ENCODE data around the gene GALNT10.

The GALNT10 gene

GRCh38 chr5:154269414-154269813 is 78.9 kb downstream of the GALNT10 start:
- Histone ChIP-seq H3K9me3 (ENCODE audit: control insufficient read depth, insufficient read depth, low read length) (no peaks in the 10 kb centered on the region), H3K36me3 (ENCODE audit: insufficient read depth, low read length) (no peaks in the 10 kb centered on the region), H3K4me1 (ENCODE audit: insufficient read depth, low read length) (peaks cover 18% of the 10 kb centered on the region), H3K9ac (ENCODE audit: low read depth, low read length) (no peak overlapping the region)

- H3K36me3 ChIP-seq (ENCODE audit: insufficient read depth, low read length), result no peaks in the 10 kb centered on the region
- no peak overlapping the region for H3K9ac ChIP-seq (ENCODE audit: low read depth, low read length)
- peaks cover 11% of the 10 kb centered on the region for H3K4me1 ChIP-seq (ENCODE audit: insufficient read depth, low read length)
- H3K9me3 ChIP-seq (ENCODE audit: control insufficient read depth, insufficient read depth, low read length), result no peaks in the 10 kb centered on the region
These were observed 80.9 kb downstream of the GALNT10 start for GRCh38 chr5:154271466-154271865.

GRCh38 chr5:154271936-154272514 is 81.5 kb downstream of the GALNT10 start:
- no peaks in the 10 kb centered on the region for H3K36me3 ChIP-seq (ENCODE audit: insufficient read depth, low read length)

GRCh38 chr5:154273028-154273617 is 82.6 kb downstream of the GALNT10 start:
- no peaks in the 10 kb centered on the region for H3K4me1 ChIP-seq (ENCODE audit: insufficient read depth, low read length)
- H3K9ac ChIP-seq (ENCODE audit: low read depth, low read length), result no peak overlapping the region
- H3K36me3 ChIP-seq (ENCODE audit: insufficient read depth, low read length), result no peaks in the 10 kb centered on the region
- H3K9me3 ChIP-seq (ENCODE audit: control insufficient read depth, insufficient read depth, low read length), result no peaks in the 10 kb centered on the region

More at GRCh38 chr5:154271936-154272514, 81.5 kb downstream of the GALNT10 start:
- peaks cover 10% of the 10 kb centered on the region for H3K4me1 ChIP-seq (ENCODE audit: insufficient read depth, low read length)
- H3K9ac ChIP-seq (ENCODE audit: low read depth, low read length), result no peak overlapping the region
- no peaks in the 10 kb centered on the region for H3K9me3 ChIP-seq (ENCODE audit: control insufficient read depth, insufficient read depth, low read length)

- H3K9me3 ChIP-seq (ENCODE audit: control insufficient read depth, insufficient read depth, low read length), result no peaks in the 10 kb centered on the region
- H3K9ac ChIP-seq (ENCODE audit: low read depth, low read length), result no peak overlapping the region
- H3K4me1 ChIP-seq (ENCODE audit: insufficient read depth, low read length), result no peaks in the 10 kb centered on the region
- H3K36me3 ChIP-seq (ENCODE audit: insufficient read depth, low read length), result no peaks in the 10 kb centered on the region
These were observed 83.7 kb downstream of the GALNT10 start for GRCh38 chr5:154273963-154274827.

- Histone ChIP-seq H3K9ac (ENCODE audit: low read depth, low read length) (no peak overlapping the region), H3K9me3 (ENCODE audit: control insufficient read depth, insufficient read depth, low read length) (no peaks in the 10 kb centered on the region), H3K4me1 (ENCODE audit: insufficient read depth, low read length) (no peaks in the 10 kb centered on the region), H3K36me3 (ENCODE audit: insufficient read depth, low read length) (no peaks in the 10 kb centered on the region)
These were observed 84.3 kb downstream of the GALNT10 start for GRCh38 chr5:154274828-154275185.

GRCh38 chr5:154275566-154275965 is 85.0 kb downstream of the GALNT10 start:
- H3K4me1 ChIP-seq (ENCODE audit: insufficient read depth, low read length), result no peaks in the 10 kb centered on the region
- H3K9me3 ChIP-seq (ENCODE audit: control insufficient read depth, insufficient read depth, low read length), result no peaks in the 10 kb centered on the region
- no peak overlapping the region for H3K9ac ChIP-seq (ENCODE audit: low read depth, low read length)
- no peaks in the 10 kb centered on the region for H3K36me3 ChIP-seq (ENCODE audit: insufficient read depth, low read length)

GRCh38 chr5:154276261-154276972 is 85.9 kb downstream of the GALNT10 start:
- no peak overlapping the region for H3K9ac ChIP-seq (ENCODE audit: low read depth, low read length)
- H3K36me3 ChIP-seq (ENCODE audit: insufficient read depth, low read length), result no peaks in the 10 kb centered on the region
- no peaks in the 10 kb centered on the region for H3K4me1 ChIP-seq (ENCODE audit: insufficient read depth, low read length)
- no peaks in the 10 kb centered on the region for H3K9me3 ChIP-seq (ENCODE audit: control insufficient read depth, insufficient read depth, low read length)

GRCh38 chr5:154276973-154277331 is 86.4 kb downstream of the GALNT10 start:
- Histone ChIP-seq H3K4me1 (ENCODE audit: insufficient read depth, low read length) (no peaks in the 10 kb centered on the region), H3K9me3 (ENCODE audit: control insufficient read depth, insufficient read depth, low read length) (no peaks in the 10 kb centered on the region), H3K36me3 (ENCODE audit: insufficient read depth, low read length) (no peaks in the 10 kb centered on the region), H3K9ac (ENCODE audit: low read depth, low read length) (no peak overlapping the region)

- Histone ChIP-seq H3K36me3 (ENCODE audit: insufficient read depth, low read length) (no peaks in the 10 kb centered on the region), H3K9me3 (ENCODE audit: control insufficient read depth, insufficient read depth, low read length) (no peaks in the 10 kb centered on the region), H3K4me1 (ENCODE audit: insufficient read depth, low read length) (no peaks in the 10 kb centered on the region), H3K9ac (ENCODE audit: low read depth, low read length) (no peak overlapping the region)
These were observed 87.0 kb downstream of the GALNT10 start for GRCh38 chr5:154277499-154277898.

GRCh38 chr5:154278186-154278585 is 87.7 kb downstream of the GALNT10 start:
- Histone ChIP-seq H3K9ac (ENCODE audit: low read depth, low read length) (no peak overlapping the region), H3K4me1 (ENCODE audit: insufficient read depth, low read length) (no peaks in the 10 kb centered on the region), H3K36me3 (ENCODE audit: insufficient read depth, low read length) (no peaks in the 10 kb centered on the region), H3K9me3 (ENCODE audit: control insufficient read depth, insufficient read depth, low read length) (no peaks in the 10 kb centered on the region)

- no peaks in the 10 kb centered on the region for H3K36me3 ChIP-seq (ENCODE audit: insufficient read depth, low read length)
- H3K9ac ChIP-seq (ENCODE audit: low read depth, low read length), result no peak overlapping the region
- H3K9me3 ChIP-seq (ENCODE audit: control insufficient read depth, insufficient read depth, low read length), result no peaks in the 10 kb centered on the region
- H3K4me1 ChIP-seq (ENCODE audit: insufficient read depth, low read length), result no peaks in the 10 kb centered on the region
These were observed 88.4 kb downstream of the GALNT10 start for GRCh38 chr5:154278908-154279307.

GRCh38 chr5:154284433-154284832 is 93.9 kb downstream of the GALNT10 start:
- Histone ChIP-seq H3K9ac (ENCODE audit: low read depth, low read length) (no peak overlapping the region), H3K4me1 (ENCODE audit: insufficient read depth, low read length) (peaks cover 31% of the 10 kb centered on the region), H3K9me3 (ENCODE audit: control insufficient read depth, insufficient read depth, low read length) (no peaks in the 10 kb centered on the region), H3K36me3 (ENCODE audit: insufficient read depth, low read length) (no peaks in the 10 kb centered on the region)

- Histone ChIP-seq H3K36me3 (ENCODE audit: insufficient read depth, low read length) (no peaks in the 10 kb centered on the region), H3K9me3 (ENCODE audit: control insufficient read depth, insufficient read depth, low read length) (no peaks in the 10 kb centered on the region), H3K9ac (ENCODE audit: low read depth, low read length) (no peak overlapping the region), H3K4me1 (ENCODE audit: insufficient read depth, low read length) (peaks cover 31% of the 10 kb centered on the region)
These were observed 95.3 kb downstream of the GALNT10 start for GRCh38 chr5:154285661-154286408.

Measured in ES-I3 (cell line).